HEK293 (cell line): ENCODE results near the gene S100A7.

Experiments used
- CTCF ChIA-PET: fragments of 350-600 bp; formaldehyde crosslinking; extraction: SDS; loops from one replicate; lab custom pipeline; 2021; ENCODE audit warnings: antibody characterized with exemption; lab: Yijun Ruan, JAX
- POLR2A ChIA-PET: fragments of 300-600 bp; formaldehyde crosslinking; extraction: SDS; loops from one replicate; lab custom pipeline; 2020; ENCODE audit warnings: antibody characterized with exemption, inconsistent platforms; lab: Yijun Ruan, JAX
- H3K27ac ChIP-seq: fragments of 200-500 bp; sonication (Bioruptor generic); 2 replicates; pipeline ENCODE4 v1.5.1; 2014; ENCODE audit warnings: low read depth, low read length, control low read depth, inconsistent platforms; ENCODE audit errors: extremely low read depth
- H3K36me3 ChIP-seq, 2 experiments: fragments of 200-500 bp in 1 of 2; sonication (Bioruptor generic) in 1 of 2; 1 replicate in 1 of 2; 2 replicates in 1 of 2; pipeline ENCODE4 v1.5.1; 2014 to 2017; ENCODE audit warnings: inconsistent platforms in 2 of 2, low read length in 2 of 2; ENCODE audit not compliant: control insufficient read depth in 2 of 2, insufficient read depth in 1 of 2
- H3K4me1 ChIP-seq: fragments of 200-500 bp; sonication (Bioruptor generic); 2 replicates; pipeline ENCODE4 v1.5.1; 2014; ENCODE audit warnings: mild to moderate bottlenecking, low read length, inconsistent platforms; ENCODE audit not compliant: control insufficient read depth, insufficient read depth
- H3K4me3 ChIP-seq: 2 replicates; pipeline ENCODE4 v1.5.1; 2011; ENCODE audit warnings: low read depth, mild to moderate bottlenecking, control low read depth, low read length, moderate library complexity
- H3K9me3 ChIP-seq: fragments of 200-500 bp; sonication (Bioruptor generic); 2 replicates; pipeline ENCODE4 v1.5.1; 2014; ENCODE audit warnings: low read depth, low read length, inconsistent platforms; ENCODE audit not compliant: control insufficient read depth, insufficient read depth
- GFI1B ChIP-seq: fragments of 450-650 bp; formaldehyde crosslinking; IDR thresholded peaks from 2 replicates; pipeline ENCODE4 v1.5.1; 2016; ENCODE audit warnings: missing biosample characterization, missing genetic modification characterization
- GLI2 ChIP-seq: fragments of 450-650 bp; formaldehyde crosslinking; IDR thresholded peaks from 2 replicates; pipeline ENCODE4; 2017; ENCODE audit warnings: missing biosample characterization, missing genetic modification characterization, low read depth, borderline replicate concordance
- GLIS1 ChIP-seq: fragments of 450-650 bp; formaldehyde crosslinking; IDR thresholded peaks from 2 replicates; pipeline ENCODE4 v1.5.1; 2016; ENCODE audit warnings: missing biosample characterization, missing genetic modification characterization
- INSM2 ChIP-seq: fragments of 450-650 bp; formaldehyde crosslinking; IDR thresholded peaks from 2 replicates; pipeline ENCODE4 v1.5.1; 2016; ENCODE audit warnings: missing biosample characterization, missing genetic modification characterization
- KLF1 ChIP-seq: fragments of 450-650 bp; formaldehyde crosslinking; IDR thresholded peaks from 2 replicates; pipeline ENCODE4 v1.5.1; 2016; ENCODE audit warnings: missing biosample characterization, missing genetic modification characterization
- OSR2 ChIP-seq: fragments of 450-650 bp; formaldehyde crosslinking; IDR thresholded peaks from 2 replicates; pipeline ENCODE4 v1.5.1; 2016; ENCODE audit warnings: missing biosample characterization, missing genetic modification characterization
- SP2 ChIP-seq: fragments of 450-650 bp; formaldehyde crosslinking; IDR thresholded peaks from 2 replicates; pipeline ENCODE4 v1.5.1; 2016; ENCODE audit warnings: missing biosample characterization, missing genetic modification characterization
- SP3 ChIP-seq: fragments of 450-650 bp; formaldehyde crosslinking; IDR thresholded peaks from 2 replicates; pipeline ENCODE4 v1.5.1; 2016; ENCODE audit warnings: missing biosample characterization, missing genetic modification characterization
- SP7 ChIP-seq: fragments of 450-650 bp; formaldehyde crosslinking; IDR thresholded peaks from 2 replicates; pipeline ENCODE4 v1.5.1; 2016; ENCODE audit warnings: missing biosample characterization, missing genetic modification characterization
- WT1 ChIP-seq: fragments of 450-650 bp; formaldehyde crosslinking; IDR thresholded peaks from 2 replicates; pipeline ENCODE4 v1.5.1; 2016; ENCODE audit warnings: missing biosample characterization, missing genetic modification characterization
- ZBTB6 ChIP-seq: fragments of 450-650 bp; formaldehyde crosslinking; IDR thresholded peaks from 2 replicates; pipeline ENCODE4 v1.5.1; 2017; ENCODE audit warnings: missing biosample characterization, missing genetic modification characterization
- ZNF140 ChIP-seq: fragments of 450-650 bp; formaldehyde crosslinking; IDR thresholded peaks from 2 replicates; pipeline ENCODE4 v1.5.1; 2016; ENCODE audit warnings: missing biosample characterization, missing genetic modification characterization
- ZNF184 ChIP-seq: fragments of 450-650 bp; IDR thresholded peaks from 2 replicates; pipeline ENCODE4 v1.5.1; 2018; ENCODE audit warnings: missing biosample characterization, mild to moderate bottlenecking, missing genetic modification characterization
- ZNF302 ChIP-seq: fragments of 450-650 bp; formaldehyde crosslinking; IDR thresholded peaks from 2 replicates; pipeline ENCODE4 v1.5.1; 2016; ENCODE audit warnings: missing biosample characterization, missing genetic modification characterization, low read depth
- ZNF311 ChIP-seq: fragments of 450-650 bp; formaldehyde crosslinking; IDR thresholded peaks from 2 replicates; pipeline ENCODE4 v1.5.1; 2017; ENCODE audit warnings: missing biosample characterization, missing genetic modification characterization, borderline replicate concordance
- ZNF341 ChIP-seq: fragments of 450-650 bp; formaldehyde crosslinking; IDR thresholded peaks from 2 replicates; pipeline ENCODE4; 2016; ENCODE audit warnings: low read depth, missing biosample characterization, missing genetic modification characterization
- ZNF366 ChIP-seq: fragments of 450-650 bp; formaldehyde crosslinking; conservative IDR thresholded peaks from 2 replicates; pipeline ENCODE4 v1.5.1; 2016; ENCODE audit warnings: missing biosample characterization, missing genetic modification characterization
- ZNF398 ChIP-seq: fragments of 450-650 bp; formaldehyde crosslinking; IDR thresholded peaks from 2 replicates; pipeline ENCODE4 v1.5.1; 2017; ENCODE audit warnings: missing biosample characterization, missing genetic modification characterization
- ZNF423 ChIP-seq: fragments of 450-650 bp; formaldehyde crosslinking; IDR thresholded peaks from 2 replicates; pipeline ENCODE4 v1.5.1; 2016; ENCODE audit warnings: missing biosample characterization, missing genetic modification characterization
- ZNF473 ChIP-seq: fragments of 450-650 bp; formaldehyde crosslinking; IDR thresholded peaks from 2 replicates; pipeline ENCODE4 v1.5.1; 2017; ENCODE audit warnings: missing biosample characterization, missing genetic modification characterization
- ZNF530 ChIP-seq: fragments of 450-650 bp; formaldehyde crosslinking; IDR thresholded peaks from 2 replicates; pipeline ENCODE4 v1.5.1; 2016; ENCODE audit warnings: low read depth, missing biosample characterization, missing genetic modification characterization
- ZNF596 ChIP-seq: fragments of 450-650 bp; IDR thresholded peaks from 2 replicates; pipeline ENCODE4 v1.5.0; 2018; ENCODE audit warnings: missing biosample characterization, mild to moderate bottlenecking, missing genetic modification characterization, moderate library complexity
- ZNF629 ChIP-seq: fragments of 450-650 bp; formaldehyde crosslinking; IDR thresholded peaks from 2 replicates; pipeline ENCODE4 v1.5.1; 2017; ENCODE audit warnings: missing biosample characterization, missing genetic modification characterization
- ZNF660 ChIP-seq: fragments of 450-650 bp; IDR thresholded peaks from 2 replicates; pipeline ENCODE4 v1.5.1; 2018; ENCODE audit warnings: missing biosample characterization, mild to moderate bottlenecking, missing genetic modification characterization
- ZNF76 ChIP-seq: fragments of 450-650 bp; formaldehyde crosslinking; IDR thresholded peaks from 2 replicates; pipeline ENCODE4; 2016; ENCODE audit warnings: low read depth, missing biosample characterization, missing genetic modification characterization, borderline replicate concordance
- TF ChIP-seq, protein P1 (sequence below): fragments of 450-650 bp; formaldehyde crosslinking; IDR thresholded peaks from 2 replicates; pipeline ENCODE4 v1.5.1; 2016; ENCODE audit warnings: missing biosample characterization, missing genetic modification characterization
- TF ChIP-seq, protein P2 (sequence below): fragments of 450-650 bp; formaldehyde crosslinking; IDR thresholded peaks from 2 replicates; pipeline ENCODE4 v1.5.1; 2017; ENCODE audit warnings: missing biosample characterization, missing genetic modification characterization

The S100A7 gene

GRCh38 chr1:153485863-153486262 lies 25.4 kb upstream of the S100A7 start:
- POLR2A ChIA-PET = no interaction called here
- Histone ChIP-seq H3K36me3 (no peaks in the 10 kb centered on the region), H3K4me3 (no peak overlapping the region), H3K4me1 (no peaks in the 10 kb centered on the region; the same call in 1 of the 2 replicates), H3K9me3 (no peaks in the 10 kb centered on the region), H3K27ac (no peak overlapping the region)
- TF ChIP-seq SP3 = no peak
- TF ChIP-seq ZNF660 (tag by site-specific recombination) = 0 out of 2 replicates have a peak, but pooled peaks have one; percentile 20
- TF ChIP-seq GLIS1 (tag by site-specific recombination) = peak; percentile 49
- 0 out of 2 replicates have a peak, but pooled peaks have one; percentile 53 for TF ChIP-seq ZNF629 (tag by site-specific recombination)
- TF ChIP-seq GLI2 (tag by site-specific recombination) = no peak
- TF ChIP-seq INSM2 (tag by site-specific recombination) = 0 out of 2 replicates have a peak, but pooled peaks have one; percentile 16
- 0 out of 2 replicates have a peak, but pooled peaks have one; percentile 18 for TF ChIP-seq ZNF398
- TF ChIP-seq ZNF473 = no peak
- TF ChIP-seq OSR2 (tag by site-specific recombination) = peak; percentile 68
- TF ChIP-seq GFI1B (tag by site-specific recombination) = peak; percentile 75; the same call in 1 of the 2 replicates
- 0 out of 2 replicates have a peak, but pooled peaks have one; percentile 15 for TF ChIP-seq WT1 (tag by site-specific recombination)
- TF ChIP-seq KLF1 = peak; percentile 31; the same call in 1 of the 2 replicates
- TF ChIP-seq ZNF311 (tag by site-specific recombination) = no peak
- TF ChIP-seq, protein P1, sequence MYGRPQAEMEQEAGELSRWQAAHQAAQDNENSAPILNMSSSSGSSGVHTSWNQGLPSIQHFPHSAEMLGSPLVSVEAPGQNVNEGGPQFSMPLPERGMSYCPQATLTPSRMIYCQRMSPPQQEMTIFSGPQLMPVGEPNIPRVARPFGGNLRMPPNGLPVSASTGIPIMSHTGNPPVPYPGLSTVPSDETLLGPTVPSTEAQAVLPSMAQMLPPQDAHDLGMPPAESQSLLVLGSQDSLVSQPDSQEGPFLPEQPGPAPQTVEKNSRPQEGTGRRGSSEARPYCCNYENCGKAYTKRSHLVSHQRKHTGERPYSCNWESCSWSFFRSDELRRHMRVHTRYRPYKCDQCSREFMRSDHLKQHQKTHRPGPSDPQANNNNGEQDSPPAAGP (tag by site-specific recombination) = peak; percentile 70; the same call in 1 of the 2 replicates
- TF ChIP-seq SP2 (tag by site-specific recombination) = peak; percentile 41; the same call in 1 of the 2 replicates
- TF ChIP-seq SP7 (tag by site-specific recombination) = 0 out of 2 replicates have a peak, but pooled peaks have one; percentile 22
- TF ChIP-seq ZNF366 (tag by site-specific recombination) = peak; percentile 33; the same call in 1 of the 2 replicates
- CTCF ChIA-PET = interaction anchor here (0.7 to 2.7 kb wide), 7 partner anchors 9 to 134 kb away, joined by 3 to 29 read pairs (median 5); no protein-coding TSS in a partner anchor

GRCh38 chr1:153483776-153484175 lies 23.3 kb upstream of the S100A7 start:
- Histone ChIP-seq H3K9me3 (no peaks in the 10 kb centered on the region), H3K4me3 (no peak overlapping the region), H3K4me1 (no peaks in the 10 kb centered on the region), H3K36me3 (no peaks in the 10 kb centered on the region), H3K27ac (no peak overlapping the region)
- POLR2A ChIA-PET = no interaction called here
- CTCF ChIA-PET = interaction anchor here (0.6 to 2.7 kb wide), 4 partner anchors 11 to 129 kb away, joined by 3 to 29 read pairs (median 10); no protein-coding TSS in a partner anchor
- TF ChIP-seq ZNF341 = peak; percentile 76
- no peak for TF ChIP-seq ZNF76 (tag by site-specific recombination)
- TF ChIP-seq, protein P1 (tag by site-specific recombination) = no peak
- no peak for TF ChIP-seq ZNF184 (tag by site-specific recombination)
- no peak for TF ChIP-seq ZNF530 (tag by site-specific recombination)
- no peak for TF ChIP-seq ZNF423 (tag by site-specific recombination)
- no peak for TF ChIP-seq ZNF140 (tag by site-specific recombination)
- no peak for TF ChIP-seq ZNF302 (tag by site-specific recombination)
- TF ChIP-seq, protein P2, sequence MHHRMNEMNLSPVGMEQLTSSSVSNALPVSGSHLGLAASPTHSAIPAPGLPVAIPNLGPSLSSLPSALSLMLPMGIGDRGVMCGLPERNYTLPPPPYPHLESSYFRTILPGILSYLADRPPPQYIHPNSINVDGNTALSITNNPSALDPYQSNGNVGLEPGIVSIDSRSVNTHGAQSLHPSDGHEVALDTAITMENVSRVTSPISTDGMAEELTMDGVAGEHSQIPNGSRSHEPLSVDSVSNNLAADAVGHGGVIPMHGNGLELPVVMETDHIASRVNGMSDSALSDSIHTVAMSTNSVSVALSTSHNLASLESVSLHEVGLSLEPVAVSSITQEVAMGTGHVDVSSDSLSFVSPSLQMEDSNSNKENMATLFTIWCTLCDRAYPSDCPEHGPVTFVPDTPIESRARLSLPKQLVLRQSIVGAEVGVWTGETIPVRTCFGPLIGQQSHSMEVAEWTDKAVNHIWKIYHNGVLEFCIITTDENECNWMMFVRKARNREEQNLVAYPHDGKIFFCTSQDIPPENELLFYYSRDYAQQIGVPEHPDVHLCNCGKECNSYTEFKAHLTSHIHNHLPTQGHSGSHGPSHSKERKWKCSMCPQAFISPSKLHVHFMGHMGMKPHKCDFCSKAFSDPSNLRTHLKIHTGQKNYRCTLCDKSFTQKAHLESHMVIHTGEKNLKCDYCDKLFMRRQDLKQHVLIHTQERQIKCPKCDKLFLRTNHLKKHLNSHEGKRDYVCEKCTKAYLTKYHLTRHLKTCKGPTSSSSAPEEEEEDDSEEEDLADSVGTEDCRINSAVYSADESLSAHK (tag by site-specific recombination) = no peak
- no peak for TF ChIP-seq ZBTB6 (tag by site-specific recombination)
- no peak for TF ChIP-seq ZNF596 (tag by site-specific recombination)
